ENCODE measurements around the gene NOTUM.

Gene NOTUM

DNA sequence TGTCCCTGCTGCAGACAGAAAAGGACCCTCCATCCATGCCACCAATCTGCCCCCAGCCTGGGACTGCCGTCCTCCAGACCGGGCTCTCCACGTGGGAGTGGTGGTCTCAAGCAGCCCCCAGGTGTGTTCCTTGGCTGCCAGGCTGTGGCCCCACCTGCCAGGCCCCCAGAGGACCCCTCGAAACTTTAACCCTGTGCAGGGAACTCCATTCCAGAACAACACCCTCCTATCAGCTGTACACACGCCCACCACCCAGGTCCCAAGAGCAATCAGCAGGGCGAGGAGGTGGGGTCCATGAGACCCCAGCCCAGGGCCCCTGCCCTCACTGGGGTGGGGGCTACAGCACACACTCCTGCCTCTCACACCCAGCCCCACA, 25.3 kb downstream of the NOTUM start:
- DNase-seq (ENCODE audit: low read depth) = no peak

DNA sequence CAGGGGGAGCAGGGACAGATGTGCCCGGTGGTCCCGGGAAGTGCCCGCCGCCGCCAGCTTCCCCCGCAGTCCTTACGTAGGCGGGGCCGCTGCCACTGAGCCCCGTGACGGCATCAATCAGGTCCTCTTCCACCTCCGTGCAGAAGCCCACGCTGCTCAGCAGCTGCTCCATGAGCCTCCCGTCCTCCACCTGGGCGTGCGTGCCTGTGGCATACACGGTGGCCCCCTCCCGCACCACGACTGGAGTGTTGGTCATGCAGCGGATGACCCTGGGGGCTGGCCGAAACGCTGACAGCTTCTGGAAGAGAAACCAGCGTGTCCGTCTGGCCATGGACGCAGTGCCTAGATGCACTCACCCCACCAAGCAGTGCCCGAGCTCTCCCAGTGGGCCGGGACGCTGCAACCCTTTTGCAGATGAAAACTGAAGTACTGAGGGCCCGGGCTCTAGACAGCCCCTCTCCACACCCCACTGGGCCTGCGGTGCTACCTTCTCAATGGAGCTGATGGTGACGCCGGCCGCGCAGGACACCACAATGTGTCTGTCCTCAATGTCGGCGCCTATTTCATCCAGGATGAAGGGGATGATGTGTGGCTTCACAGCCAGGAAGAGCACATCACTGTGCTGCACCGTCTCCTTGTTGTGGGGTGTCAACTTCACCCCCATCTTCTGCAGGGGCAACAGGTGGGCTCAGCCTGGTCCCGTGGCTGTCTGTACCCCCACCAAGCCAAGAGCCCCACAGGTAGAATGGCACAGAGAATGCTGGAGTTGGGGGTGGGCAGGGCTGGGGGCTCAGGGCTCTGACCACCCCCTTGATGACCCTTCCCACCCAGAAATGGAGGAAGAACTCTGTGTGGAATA, 25.9 kb downstream of the NOTUM start:
- DNase-seq (ENCODE audit: low read depth) = no peak

DNA sequence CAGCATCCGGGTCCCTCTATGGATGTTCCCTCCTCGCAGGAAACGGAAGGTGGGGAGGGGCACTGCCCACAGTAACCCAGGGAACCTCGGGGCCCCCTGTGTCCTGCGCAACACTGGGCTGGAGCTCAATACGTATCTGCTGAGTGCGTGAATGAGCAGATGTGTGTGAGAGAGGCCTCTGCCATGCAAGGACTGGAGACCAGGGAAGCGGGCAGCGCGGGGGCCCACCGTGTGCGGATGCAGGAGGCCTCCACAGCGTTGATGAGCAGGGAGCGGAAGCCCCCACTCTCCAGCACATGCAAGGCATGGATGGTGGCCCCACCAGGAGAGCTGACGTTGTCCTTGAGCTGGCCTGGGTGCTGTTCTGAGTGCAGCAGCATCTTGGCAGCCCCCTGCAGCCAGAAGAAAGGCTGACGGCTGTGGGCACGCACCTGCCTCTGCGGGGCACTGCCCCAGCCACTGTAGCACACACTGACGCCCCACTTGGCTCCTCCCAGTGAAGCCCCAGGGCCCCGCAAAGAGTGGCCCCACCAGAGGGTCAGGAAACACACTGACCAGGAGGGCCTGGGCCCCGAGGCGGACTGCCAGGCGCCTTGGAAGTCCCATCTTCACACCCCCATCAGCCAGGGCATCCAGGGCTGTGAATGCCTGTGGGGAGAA, 26.8 kb downstream of the NOTUM start:
- DNase-seq (ENCODE audit: low read depth) = no peak

DNA sequence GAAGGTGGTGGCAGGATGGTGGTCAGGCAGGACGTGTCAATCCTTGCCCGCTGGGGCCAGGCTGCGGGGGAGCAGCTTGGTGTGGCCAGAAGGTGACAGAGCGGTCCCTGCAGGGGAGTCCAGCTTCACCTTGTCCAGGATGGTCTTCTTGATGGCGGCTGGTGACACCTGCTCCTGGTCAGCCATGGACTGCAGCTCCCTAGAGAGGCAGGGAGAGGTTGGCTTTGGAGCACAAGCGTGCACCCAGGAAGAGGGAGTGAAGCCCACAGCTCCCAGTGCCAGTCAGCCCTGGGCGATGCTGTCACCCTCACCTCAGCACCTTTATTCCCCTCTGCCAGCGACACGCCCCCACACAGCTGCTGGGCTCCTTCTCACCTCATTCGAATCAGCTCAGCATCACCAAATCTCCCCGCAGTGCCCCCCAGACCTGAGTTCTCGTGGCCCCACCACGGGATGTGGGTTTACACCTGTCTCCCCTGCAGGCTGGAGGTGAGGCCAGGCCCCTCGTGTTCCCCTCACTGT, 27.7 kb downstream of the NOTUM start:
- no peak for DNase-seq (ENCODE audit: low read depth)

DNA sequence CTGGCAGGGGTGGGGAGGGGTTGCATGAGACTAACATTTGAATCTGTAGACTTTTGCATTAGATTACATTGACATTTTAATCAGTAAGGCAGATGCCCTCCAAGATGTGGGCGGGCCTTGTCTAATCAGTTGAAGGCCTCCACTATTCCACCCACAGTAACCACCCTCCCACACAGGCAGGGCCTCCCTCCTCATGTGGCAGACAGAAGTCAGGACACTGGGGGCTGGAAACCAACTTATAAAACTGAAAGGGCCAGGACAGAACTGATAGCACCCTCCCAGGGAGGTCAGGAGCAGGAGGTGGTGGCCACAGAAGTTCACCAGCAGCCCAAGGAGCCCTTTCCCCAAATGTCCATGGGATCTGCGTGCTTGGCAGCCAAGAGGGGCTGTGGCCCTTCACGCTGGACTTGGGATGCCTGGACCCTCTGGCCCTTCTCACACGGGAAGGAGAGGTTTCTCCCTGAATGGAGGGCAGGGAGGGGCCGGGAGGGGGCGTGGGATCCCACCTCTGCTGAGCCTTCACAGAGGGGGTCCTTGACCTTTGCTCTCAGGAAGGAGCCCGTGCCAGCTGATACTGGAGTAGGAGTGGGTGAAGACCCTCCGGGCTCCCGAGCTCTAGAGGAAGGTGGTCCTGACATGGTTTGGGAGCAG, 28.5 kb downstream of the NOTUM start:
- DNase-seq (ENCODE audit: low read depth) = no peak

DNA sequence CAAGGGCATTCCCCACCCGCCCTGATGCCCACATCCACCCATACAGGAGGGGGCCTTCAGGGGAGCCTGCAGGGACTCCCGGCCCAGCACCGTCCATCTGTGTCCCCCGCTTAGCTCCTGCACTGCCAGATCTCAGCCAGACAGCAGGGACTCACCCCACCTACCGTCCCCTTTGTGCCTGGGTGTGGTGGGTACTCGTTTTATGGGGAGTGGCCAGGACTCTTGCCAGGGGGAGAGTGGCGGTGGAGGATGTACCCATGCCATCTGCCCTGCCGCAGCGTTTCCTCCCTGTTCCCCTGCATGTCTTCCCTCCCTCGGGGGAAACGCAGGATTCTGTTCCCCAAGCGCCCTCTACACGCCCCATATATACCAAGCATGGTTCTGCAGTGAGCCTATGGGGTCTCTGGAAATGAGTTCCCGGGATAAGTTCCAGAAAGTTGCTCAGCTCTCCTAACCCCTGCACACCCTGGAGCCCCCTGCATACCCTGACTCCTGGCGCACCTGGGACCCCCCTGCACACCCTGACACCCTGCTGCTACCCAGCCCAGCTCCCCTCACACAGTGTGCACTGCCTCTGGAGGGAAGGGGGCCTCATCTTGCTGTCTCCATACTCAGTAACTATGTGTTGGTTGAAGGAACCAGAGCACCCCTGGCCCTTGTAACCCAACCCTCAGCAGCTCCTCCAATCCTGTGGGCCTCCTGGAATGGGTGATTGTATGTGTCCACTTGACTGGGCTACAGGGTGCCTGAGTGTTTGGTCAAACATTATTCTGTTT, 29.2 kb downstream of the NOTUM start:
- DNase-seq (ENCODE audit: low read depth) = no peak

DNA sequence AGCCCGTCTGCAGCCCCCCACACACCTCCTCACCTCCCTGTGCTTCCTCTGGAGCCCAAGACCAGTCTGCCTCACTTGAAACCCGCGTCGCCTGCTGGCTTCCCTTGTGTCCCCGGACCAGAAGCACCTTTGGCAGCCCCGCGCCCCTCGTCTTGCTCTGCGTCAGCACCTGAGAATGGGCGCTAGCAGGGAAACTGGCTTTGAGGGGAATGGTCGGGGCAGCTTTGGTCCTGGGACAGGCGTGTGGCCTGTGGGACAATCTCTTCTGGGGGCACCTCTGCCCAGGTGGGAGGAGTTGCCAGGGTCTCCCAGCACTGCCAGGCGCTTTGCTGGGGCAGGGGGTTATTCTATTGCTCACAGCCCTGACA, 29.8 kb downstream of the NOTUM start:
- no peak for DNase-seq (ENCODE audit: low read depth)

DNA sequence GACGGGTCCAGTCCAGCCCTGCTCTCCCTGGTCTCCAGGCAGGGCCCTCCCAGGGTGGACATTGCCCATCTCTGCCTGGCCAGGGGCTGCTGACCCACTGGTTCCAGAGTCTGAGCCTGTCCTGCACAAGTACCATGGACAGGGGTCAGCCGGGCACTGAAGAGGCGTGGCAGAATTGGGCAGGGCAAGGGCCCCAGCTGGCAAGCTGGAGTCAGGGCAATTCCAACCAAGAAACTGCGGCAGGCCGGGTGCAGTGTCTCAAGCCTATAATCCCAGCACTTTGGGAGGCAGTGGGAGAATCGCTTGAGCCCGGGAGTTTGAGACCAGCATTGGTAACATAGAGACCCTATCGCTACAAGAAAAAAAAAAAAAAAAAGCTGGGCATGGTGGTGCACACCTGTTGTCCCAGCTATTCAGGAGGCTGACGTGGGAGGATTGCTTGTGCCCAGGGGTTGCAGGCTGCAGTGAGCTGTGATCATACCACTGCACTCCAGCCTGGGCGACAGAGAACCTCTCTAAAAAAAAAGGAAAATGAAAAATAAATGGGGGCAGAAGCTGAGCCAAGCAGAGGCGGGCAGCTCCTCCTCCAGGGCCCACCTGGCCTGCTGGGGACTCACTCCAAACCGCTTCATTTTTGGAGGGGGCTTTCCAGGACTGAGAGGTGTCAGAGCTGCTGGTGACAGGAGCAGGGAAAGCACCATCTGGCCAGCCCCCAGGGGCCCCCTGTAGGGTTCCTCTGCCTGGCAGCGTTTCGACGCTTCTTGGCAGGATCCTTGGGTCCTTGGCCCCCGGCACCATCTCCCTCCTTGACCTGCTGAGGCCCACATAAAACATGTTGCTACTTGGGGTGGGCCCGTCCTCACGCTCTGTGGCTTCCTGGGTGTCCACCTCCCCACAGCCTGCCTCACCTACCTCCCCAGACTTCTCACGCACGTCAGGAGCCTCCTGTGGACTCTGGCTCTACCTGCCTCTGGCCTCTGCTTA, 30.6 kb downstream of the NOTUM start:
- DNase-seq (ENCODE audit: low read depth) = no peak

DNA sequence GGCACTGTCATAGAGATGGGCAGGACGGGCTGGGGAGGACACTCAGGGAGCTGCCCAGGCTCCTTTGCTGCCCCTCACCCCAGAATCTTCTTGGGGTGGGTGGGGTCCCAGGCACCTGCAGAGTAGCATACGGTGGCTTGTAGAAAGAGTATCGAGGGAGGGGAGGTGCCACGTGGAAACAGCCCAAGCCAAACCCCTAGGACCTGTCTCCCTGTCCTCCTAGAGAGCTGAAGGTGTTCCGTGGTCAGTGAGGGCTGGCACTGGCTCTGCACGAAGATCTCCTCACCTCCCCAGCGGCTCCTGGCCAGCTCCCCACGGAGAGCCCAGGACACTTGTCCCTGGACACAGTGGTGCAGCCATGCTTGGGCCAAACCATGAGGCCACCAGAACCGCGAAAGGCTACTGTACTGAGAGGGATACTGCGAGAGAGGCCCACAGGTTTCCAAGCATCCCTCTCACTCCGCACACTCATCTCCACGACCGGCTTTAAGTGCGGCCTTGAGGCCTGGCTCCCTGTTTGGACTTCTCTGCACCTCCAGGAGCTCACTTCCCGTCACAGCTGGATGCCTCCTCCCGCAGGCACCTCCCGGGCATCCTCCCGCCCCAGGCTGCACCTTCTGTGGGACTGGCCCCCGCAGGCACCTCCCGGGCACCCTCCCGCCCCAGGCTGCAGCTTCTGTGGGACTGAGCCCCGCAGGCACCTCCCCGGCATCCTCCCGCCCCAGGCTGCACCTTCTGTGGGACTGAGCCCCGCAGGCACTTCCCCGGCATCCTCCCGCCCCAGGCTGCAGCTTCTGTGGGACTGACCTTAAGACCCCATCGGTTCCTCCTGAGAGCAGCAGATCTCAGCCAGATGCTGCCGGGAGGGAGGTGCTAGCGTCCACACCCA, 31.5 kb downstream of the NOTUM start:
- no peak for DNase-seq (ENCODE audit: low read depth)

DNA sequence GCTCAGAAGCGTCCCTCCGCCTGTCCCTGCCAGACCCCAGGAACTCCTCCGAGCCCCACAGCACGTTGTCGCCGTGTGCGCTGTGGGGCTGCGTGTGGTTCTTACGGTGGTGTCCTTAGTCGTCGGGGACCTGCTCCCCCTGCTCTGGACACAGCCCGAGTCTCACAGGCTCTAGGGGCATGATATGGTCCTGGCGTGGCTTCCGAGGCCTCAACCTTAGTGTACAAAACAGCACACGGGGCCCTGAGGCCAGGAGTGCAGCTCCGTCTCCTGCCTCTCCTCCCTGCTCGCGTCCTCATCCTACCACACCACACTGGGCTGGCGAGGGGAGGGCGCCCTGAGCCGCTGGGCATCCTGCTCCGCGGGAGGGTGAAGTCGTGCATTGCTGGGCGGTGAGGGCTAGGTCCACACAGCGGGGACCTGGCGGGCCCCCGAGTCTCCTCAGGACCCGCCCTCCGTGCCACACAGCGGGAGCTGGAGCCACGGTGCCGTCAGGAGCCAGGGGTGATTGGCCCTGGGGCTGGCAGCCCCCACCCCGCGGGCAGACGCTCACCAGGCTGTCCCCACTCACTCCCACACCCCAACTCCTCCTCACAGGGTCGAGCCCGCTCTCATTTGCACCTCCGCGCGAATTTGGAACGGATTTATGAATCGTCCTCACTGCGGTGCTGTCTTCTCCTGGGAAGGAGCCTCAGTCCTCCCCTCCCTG, 32.3 kb downstream of the NOTUM start:
- DNase-seq (ENCODE audit: low read depth) = no peak

DNA sequence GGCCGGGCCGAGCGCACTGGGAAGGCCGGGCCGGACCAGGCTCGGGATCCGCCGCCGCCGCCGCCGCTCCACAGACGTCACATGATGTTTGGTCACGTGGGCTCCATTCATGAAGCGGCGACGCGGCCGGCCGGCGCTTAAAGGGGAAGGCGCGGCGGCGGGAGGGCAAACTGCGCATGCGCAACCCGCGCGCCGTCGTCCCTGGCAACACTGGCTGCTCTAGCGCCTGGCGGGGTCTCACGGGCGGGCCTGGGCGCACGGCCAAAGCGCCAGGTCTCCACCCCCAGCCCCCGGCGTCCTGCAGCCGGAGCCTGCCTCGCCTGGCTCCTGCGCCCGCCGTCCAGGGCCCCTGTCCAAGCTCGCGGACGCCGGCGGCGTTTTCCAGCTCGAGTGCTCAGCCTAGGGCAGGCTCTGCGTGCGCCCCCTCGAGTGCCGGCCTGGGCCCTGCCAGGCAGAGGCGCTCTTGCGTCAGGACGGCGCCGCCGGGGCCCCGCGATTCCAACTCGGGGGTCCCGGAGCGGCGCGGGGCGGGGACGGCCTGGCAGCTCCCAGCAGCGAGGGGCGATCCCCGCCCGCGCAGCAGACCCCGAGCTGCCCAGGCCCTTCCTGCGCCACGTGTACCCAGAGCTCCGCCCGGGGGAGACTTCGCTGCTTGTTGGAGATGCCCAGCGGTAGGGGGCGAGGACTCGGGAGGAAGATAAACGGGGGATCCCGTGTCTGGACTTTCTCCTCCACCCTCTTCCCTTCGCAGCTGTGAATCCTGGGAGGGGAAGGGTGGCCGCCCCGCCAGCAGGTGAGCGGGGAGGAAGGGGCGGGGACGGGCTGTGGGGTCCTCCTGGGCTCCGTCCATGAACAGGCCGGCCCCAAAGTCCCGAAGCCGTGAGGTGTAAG, 33.1 kb downstream of the NOTUM start, which contains the start of gene MAFG:
MAFG (minus strand) TSS at position 83 of the 891 bp plus-strand sequence. CDS start 4,550 bp downstream, outside the sequence.
- DNase-seq (ENCODE audit: low read depth) = peak; percentile 86

DNA sequence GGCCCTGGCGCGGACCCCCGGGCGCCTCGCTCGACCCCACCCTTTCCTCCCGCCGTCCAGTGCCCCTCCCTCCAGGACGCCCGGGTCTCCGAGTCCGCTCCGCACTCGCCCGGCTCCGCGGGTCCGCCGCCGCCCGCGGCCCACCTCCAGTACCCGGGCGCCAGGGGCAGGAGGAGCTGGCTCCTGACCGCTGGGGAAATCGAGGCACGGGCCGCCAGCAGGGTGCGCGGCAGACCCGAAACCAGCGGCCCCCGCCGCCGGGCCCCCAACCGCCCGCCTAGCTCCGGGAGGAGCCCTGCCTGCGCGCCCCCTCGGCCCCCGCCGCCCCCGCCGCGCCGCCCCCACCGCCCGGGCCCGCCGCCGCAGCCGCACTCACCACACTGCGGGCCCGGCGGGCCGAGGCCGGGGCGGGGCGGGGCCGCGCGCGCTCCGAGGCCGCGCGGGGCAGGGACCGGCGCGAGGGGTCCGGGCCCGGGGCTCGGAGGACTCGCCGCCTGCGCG, 33.8 kb downstream of the NOTUM start:
- no peak for DNase-seq (ENCODE audit: low read depth)

DNA sequence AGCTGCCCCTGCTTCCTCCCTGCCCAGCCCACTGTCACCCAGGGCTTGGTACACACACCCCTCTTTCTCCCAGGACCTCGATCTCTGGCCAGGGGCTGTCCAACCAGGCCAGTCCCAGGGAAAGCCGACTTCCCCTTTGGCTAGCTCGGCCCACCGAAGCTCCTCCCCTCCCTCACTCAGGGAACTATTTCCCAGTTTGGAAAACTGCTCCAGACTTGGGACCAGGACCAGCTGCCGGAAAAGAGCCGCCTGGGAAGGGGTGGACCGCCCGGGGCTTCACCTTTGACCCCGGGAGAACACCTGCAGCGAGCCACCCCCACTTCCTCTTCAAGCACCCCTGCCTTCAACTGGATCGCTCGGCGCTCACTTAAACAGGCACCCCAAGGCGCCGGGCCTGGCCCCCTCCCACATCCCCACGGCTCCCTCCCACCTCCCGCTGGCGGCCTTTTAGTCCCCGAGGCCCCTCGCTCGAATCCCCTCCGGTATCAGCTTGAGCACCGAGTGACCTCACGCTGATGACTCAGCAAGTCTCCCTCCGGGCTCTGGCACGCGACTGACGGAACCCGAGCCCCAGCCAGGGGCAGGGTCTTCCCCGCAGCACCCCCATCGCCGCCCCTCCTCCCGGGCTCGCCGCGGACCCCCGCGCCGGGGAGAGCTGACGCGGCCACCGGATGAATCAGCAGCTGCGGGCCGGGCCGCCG, 34.4 kb downstream of the NOTUM start:
- DNase-seq (ENCODE audit: low read depth) = peak; percentile 47

DNA sequence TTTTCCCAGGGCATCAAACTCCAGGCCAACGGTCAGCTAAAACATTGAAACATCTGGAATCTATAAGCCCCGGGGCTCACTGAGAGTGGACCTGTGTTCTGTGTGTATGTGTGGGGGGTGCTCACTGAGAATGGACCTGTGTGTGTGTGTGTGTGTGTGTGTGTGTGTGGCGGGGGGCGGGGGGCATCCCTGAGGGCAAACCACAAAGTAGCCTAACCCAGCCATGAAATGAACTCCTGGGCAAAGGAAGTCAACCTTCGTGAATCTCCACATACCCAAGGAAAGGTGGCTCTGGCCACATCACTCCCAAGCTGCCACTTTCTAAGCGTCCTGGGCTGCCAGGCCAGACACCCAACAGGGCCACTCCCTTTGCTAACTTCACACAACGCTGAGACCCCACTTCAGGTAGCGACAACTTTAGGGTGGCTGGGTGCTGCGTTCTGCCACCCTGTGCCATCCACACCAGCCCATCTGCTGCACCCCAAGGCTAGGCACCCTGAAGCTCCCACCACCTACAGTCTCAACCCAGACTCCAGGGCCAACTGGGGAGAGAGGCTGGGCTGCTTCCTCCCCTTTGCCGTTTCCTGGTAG, 35.0 kb downstream of the NOTUM start:
- DNase-seq (ENCODE audit: low read depth) = no peak

DNA sequence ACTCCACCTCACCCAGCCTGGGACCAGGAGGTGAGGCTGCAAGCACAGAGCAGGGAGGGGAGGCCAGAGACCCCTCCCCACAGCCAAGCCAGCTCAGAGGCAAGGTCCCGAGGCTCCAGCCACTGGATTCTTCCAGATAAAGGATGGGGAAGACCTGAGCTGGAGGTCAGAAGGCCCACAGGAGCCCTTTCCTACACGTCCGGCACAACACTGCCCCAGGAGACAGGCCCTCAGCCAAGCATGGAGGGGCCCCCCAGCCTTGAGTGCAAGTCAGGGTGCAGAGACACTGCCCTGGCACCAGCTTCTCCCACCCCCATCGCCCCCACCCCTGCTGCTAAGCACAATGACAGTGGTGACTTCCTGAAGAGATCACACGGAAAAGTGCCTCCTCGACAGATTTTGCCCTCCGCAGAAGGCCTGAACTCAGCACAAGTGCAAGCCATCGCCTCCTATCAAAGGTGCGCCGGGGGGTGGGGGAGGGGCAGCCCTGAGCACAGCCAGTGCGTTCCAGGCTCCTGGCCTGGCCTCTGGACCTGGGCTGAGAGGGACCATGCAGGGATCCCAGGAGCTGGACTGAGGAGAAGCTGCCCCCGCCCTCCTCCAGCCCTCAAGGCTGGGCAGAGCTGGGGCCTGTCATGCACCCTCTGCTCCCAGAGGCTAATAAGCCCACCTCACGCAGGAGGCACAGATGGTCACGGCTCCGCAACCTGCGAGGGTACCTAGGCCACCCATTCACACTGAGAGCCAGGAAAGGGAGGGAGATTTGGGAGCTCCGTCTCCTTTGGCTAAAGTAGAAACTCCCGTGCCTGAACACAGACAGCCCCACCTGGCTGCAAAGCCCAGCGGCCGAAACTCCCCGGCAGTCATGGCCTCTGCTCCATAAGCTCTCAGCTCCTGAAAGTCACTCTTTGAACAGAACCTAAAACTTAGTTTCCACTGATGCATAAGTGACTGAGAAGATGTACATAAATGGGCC, 36.1 kb downstream of the NOTUM start:
- no peak for DNase-seq (ENCODE audit: low read depth)
